Stromal cell of bone marrow (primary cell): Measurements from ENCODE around the gene IRF5.

Experiments used
- DNase-seq: peaks from one replicate; pipeline ENCODE4 v3.0.0-alpha.2; 2012; ENCODE audit warnings: low read depth

The IRF5 gene

DNA sequence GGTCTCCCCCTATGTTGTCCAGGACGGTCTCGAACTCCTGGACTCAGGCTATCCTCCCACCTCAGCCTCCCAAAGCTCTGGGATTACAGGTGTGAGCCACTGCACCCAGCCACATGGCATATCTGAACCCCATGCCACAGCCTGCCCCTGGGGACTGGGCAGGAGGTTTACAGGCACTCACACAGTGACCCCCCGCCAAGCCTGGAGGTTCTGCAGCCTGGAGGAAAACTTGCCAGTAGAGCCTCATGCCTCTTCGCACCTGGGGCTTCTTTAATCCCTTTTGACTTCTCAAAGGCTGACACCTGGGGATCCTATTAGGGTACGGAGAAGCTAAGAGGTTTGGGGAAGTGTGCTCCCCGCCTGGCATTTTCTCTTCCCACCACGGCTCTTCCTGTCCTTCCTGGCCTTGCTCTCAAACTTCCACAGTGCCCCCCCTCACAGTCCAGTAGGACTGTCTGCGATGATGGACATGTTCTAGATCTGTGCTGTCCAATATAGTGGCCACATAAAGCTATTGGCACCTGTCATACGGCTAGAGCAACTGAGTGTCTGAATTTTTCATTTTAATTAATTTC is 15.8 kb upstream of the IRF5 start:
- DNase-seq = no peak

DNA sequence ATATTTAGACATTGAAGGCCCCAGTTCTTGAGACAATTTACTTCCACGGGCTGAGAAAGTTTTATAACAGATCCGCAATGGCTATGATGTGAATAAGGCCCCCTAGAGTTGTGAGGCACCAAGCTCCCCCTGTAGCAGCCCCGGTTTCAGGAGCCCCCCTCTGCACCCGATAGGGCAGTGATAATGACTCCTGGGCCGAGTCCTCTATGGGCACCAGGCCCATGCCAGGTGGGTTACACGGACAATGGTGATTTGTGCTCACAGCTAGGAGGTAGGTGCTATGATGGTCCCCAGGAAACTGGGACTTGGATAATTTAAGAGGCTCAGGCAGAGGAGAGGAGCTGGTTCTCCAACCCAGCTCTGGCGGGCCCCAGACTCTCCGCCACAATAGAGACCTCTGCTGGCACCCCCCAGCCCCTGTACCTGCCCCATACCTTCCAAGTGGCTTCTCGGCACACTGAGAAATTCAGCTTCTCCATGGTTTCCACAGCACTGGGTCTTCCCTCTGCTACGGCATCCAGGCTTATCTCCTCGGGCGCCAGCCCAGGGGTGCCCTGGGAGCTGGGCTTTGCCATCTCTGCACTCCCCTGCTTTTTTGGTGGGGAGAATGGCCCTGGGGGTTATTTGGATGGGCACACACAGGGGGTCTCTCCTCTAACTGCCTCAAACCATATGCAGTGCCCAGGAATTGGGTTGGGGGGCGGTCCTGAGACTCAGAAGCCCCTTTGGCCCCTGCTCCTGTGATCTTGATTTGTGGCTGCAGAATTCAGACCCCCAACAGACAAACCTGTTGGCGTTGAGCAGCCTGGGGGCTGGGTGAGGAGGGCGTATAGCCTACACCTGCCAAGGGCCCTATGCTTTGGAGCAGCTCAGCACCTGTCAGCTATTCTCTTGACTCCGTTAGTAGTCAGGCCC is 15.0 kb upstream of the IRF5 start:
- DNase-seq = no peak

DNA sequence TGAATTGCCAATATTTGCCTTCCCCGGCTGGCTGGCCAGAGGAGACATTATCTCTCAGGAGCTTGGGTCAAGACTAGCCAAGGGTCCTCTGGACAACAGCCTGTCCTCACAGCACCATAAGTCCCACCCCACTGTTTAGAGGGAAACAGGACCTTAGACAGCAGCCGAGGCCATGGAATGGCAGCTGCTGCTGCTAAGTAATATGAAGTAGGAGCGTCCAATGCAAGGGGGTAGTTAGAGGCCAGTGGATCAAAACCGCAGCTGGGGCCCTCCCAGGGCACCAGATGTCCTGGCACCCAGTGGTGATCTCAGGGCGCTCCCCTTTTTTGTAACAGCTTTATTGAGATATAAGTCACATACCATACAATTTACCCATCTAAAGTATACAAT is 14.3 kb upstream of the IRF5 start:
- no peak for DNase-seq

DNA sequence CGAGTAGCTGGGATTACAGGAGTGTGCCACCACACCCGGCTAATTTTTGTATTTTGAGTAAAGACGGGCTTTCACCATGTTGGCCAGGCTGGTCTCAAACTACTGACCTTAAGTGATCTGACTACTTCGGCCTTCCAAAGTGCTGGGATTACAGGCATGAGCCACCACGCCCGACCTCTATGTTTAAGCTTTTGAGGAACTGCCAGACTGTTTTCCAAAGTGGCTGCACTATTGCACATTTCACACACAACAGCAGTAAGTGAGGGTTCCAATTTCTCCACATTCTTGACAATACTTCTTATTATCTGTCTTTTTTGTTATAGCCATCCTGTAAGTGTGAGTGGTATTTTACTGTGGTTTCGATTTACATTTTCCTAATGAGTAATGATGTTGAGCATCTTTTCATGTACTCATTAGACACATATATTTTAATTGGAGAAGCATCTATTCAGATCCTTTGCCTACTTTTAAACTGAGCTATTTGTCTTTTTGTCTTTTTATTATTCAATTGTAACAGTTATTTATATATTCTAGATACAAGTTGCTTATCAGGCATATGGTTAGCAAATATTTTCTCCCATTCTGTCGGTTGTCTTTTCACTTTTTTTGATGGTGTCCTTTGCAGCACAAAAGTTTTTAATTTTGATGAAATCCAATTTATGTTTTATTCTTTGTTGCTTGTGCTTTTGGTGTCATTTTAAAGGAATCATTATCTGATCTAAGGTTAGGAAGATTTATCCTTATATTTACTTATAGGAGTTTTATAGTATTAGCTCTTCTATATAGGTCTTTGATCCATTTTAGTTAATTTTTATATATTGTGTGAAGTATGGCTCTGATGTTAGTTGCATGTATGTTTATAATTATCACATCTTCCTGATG is 12.8 kb upstream of the IRF5 start:
- DNase-seq = no peak

DNA sequence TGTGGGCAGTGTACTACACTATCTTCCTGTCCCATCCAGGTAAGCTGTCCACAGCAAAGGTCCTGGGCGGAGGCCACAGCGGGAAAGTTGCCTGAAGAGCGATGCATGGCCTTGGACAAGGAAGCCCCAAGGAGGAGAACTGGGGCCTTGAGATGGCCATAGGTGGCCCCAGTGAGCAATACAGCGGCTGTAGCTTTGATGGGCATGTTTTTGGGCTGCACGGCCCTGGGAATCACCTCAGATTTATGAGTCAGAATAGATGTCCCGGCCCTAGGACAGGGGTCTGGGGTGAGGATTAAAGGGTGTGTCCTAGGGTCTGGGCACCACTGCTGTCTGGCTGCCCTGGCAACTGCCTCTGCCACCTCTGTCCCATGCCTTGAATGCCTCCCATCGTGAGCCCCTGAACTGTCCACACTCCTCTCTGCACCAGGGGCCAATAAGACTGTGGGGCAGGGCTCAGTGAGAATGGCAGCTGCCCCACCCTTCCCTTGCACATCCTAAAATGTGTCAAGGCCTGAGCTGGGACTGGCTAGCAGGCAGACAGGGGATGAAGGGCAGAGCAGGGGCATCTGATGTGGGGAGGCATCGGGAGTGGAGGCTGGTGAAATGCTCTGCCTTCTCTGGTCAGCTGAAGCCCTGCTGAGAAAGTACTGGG is 9.4 kb upstream of the IRF5 start:
- no peak for DNase-seq

DNA sequence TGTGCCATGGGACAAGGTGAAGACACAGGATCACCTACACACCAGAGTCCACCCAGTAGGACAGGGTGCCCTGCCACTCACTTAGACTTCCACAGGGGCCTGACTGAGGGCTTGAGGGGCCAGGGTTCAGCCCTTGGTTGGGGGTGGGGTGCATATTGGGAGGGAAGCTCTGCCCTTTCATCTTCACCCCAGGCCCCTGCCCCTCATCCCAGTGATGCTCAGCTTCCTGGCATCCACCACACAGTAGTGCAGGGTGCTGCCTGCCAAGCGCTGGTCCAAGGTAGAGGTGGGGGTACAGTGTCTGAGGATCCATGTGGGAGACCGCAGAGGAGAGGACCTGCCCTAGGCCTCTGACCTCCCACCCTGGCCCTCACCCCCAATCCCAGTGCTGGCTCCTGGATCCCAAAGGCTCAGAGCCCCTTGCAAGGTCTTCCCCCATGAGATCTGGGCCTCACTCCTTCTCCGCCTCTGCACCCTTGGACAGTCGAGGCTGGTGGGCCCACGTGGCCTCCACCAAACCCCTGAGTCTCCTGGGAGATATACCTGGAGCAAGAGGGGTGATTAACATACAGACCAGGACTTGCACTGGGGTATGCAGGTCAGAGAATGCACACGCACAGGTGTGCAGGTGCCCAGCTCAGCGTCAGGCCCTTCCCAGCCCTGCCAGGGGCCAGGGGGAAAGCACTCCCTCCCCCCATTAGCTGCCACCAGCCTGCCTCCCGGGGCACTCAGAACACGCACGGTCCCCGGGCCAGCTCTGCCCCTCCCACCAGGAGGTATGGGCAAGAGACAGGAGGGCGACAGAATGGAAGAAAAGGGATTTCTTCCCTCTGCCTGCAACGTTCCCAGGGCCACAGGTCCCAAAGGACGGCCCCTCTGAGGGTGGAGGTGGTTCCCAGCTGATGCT is 8.6 kb upstream of the IRF5 start:
- no peak for DNase-seq

DNA sequence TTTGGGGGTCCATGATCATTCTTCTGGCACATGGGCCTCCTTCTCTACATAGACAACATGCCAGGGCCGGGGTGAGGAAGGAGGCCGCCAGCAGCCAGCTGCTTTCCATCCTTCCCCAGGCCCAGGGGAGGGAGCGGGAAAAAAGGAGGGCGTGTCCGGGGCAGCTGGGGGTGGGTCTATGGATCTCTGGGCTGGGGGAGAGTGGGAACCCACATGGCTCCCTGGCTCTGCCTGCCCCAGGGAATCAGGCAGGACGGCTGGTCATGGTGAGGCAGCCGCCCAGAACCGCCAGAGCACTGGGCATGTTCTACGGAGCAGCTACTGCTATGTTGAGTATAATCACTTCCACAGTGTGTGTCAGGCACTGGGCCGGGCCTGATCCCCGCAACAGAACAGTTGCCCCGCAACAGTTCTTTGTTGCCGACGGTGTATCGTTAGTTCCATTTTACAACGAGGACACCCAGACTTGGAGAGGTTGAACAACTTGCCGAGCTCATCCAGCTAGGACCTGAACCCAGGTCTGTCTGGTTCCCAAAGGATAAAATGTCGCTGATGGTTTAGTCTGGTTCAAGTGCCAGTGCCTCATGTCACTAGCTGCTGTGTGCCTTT is 6.4 kb upstream of the IRF5 start:
- DNase-seq = no peak

DNA sequence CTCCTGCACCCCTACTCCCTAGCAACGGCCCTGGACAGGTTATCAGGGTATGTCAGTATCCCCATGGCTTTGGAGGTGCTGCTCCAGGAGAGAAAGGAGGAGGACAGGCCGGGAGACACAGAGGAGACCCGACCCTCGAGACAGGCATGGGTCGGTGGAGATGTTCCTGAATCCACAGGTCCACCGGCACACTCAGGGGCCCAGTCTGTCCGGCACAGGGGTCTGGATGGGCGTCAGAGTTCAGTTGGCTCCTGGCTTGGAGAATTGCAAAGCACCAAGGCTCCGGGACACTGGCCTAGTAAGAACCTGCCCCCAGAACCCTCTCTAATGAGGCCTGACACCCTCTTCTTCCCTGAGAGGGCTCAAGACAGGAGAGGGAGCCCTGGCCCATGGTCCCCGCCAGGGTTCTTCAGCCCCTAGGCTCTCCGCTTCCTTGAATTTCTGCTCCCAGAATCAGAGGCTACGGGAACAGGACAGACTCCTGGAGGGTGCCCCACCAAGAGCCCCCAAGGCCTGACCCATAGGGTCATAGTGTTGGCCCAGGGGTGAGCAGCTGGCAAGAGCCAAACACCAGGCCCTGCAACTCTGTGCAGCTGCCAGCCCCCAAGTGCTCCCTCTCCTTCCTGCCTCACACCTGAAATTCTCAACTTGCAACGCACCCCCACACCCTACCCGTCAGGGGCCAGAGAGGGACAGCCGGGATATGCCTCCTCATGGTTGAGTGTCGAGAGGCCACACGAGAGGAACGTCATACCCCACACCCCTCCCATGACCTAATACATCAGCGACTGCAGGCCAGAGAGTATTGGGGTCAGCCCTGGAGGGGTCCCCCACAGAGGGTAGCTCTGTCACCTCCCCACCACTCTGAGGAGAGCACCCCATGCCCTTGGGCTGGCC is 5.5 kb upstream of the IRF5 start:
- DNase-seq = no peak

DNA sequence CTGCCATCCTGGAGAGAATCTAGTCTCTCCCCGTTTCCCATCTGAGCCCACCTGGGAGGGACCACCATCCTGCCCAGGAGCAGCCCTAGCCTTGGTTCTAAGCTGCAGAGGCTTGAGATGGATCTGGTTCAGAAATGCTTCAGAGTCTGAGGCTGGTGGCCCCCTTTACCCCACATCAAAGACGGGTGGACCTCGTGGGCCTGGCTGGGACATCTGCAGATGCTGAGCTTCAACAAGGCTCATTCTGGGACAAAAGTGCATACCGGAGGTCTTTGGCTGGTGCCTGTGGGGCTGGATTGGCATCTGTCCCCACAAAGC is 4.9 kb upstream of the IRF5 start:
- no peak for DNase-seq

DNA sequence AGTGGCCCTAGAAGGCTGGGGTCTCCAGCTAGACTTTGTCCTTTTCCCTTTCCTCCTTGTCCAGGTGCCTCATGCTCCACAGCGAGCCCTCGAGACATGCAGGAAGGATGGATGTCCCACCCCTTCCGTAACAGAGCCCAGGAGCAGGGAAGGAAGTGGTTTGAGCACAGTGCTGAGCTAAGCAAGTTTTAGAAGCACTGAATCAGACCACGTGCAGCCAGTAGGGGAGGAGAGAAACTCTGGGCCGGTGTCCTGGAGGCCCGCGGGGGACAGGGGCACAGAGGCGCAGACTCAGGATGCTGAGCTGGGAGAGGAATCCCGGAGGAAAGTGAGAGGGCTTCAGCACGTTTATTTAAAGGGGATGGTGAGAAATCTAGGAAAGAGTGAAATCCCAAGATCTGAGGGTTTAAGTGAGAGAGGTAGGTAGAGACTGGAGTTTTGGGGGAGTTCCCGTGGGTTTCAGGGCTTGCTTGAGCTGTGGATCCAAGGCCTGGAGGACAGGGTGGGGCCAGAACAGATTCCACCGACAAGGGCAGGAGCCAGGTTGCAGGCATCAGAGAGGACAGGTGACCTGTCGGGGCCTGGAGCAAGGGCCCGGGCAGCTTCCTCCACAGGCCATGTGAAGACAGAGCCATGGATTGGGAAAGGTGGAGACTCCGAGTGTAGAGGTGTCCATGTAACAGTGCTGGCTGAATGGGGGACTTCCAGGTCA is 4.4 kb upstream of the IRF5 start:
- DNase-seq = peak; percentile 5

DNA sequence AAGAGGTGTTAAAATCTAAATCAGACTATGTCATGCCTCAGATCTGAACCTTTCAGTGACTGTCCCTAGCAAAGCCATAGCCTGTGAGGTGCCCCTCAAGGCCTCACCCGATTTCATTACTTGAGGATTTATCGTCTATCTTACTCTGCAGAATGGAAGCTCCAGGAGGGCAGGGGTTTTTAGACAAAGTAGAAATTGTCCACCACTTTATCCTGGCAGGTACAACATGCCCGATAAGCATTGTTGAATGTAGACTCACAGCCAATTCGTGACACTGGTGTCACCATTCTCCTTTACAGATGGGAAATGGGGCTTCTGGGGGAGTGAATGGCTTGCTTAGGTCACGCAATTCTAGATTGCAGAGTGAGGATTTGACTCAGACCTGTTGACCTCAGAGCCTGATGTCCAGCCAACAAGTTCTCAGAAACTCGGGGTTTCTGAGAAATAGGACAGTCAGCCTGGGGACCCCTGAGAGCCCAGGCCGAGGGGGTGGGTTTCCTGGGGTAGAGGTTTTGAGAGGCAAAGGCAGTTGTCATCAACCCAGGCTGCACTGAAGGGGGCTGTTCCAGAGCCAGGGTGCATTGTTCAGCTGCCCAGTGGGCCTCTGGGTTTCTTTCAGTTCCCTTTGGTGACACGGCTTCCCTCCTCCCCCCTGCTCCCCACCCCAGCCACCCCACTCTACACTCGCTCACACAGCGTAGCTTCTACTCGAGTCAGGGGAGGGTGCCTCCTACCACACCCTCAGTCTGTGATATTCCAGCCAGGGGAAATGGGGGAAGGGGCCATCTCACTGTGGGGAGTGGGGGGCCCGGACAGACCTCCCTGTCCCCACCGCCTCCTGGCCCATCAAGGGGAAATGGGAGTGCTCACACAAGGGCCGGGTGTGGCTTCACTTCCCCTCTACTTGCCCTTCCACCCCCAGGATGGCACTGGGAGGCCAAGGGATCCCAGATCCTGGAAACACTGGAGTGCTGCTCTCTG is 3.1 kb upstream of the IRF5 start:
- DNase-seq = no peak

DNA sequence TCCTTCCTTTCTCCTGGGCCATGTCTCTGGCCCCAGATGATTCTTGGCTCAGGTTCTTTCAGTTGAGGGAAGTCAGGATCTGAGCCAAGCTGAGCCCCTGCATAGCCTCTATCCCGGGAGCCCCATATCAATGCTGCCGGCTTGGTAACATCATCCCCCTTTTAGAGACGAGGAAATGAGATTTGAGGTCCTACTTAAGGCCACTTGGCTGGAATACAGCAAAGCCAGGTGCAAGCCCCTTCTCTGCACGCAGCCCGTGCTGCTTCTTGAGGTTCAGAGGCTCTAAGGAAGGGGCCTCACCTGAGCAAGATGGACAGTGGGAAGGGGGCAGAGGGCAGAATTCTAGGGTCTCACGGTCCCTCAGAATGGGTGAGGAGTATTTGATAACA is 2.4 kb upstream of the IRF5 start:
- no peak for DNase-seq

DNA sequence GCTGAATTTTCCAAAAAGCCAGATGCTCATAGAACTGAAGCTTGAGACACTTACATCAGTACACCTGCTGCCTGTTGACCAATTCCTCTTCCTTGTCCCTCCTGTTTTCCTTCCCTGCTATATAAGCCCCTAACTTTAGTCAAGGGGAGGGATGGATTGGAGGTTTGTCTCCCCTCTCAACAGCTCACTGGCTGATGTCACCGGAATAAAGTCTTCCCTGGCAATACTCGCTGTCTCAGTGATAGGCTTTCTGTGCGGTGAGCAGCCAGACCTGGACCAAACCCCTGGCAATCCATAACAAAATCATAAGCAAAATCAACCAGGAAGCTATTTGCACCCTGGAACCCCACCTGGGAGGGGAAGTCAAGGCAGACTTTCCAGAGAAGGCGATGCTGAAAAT is 929 bp upstream of the IRF5 start:
- no peak for DNase-seq

DNA sequence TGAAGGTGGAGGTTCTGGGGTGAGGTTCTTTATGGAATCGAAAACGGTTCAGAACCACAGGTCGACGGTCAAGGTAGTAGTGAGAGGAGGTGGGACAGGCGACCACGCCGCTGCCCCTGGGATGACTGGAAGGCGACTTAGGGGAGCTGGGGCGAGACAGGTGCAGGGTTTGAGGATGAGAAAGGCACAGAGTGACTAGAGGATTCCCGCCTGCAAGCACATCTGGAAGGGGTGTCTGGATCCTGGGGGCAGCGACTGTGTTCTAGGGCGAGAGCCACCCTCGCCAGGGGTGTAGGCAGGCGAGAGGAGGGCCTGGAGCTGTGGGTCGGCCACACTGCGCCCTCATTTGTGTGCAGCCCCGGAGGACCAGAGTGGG is 468 bp upstream of the IRF5 start:
- DNase-seq = no peak

DNA sequence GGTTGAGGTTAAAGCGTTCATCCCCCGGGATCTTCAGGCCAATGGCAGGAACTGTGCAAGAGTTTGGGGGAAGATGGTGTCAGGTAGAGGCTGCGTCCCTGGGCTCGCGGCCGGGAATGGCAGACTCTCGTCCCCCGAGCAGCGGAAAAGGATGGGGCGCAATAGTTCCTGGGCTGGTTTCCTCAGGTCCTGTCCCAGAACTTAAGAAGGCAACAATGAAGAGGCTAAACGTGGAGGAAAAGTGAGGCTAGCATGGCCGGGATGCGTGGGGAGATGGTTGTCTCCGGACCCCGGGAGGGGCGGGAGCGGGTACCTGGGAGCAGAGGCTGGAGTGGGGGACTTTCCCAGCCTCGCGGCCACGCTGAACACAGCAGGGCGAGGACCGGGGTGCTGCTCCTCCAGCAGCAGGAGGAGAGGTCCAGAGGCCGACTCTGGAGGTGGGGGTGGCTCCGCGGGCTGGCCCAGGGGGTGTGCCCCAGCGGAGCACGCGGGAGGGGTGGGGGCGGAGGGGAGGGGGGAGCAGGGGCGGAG is 882 bp downstream of the IRF5 start:
- no peak for DNase-seq

DNA sequence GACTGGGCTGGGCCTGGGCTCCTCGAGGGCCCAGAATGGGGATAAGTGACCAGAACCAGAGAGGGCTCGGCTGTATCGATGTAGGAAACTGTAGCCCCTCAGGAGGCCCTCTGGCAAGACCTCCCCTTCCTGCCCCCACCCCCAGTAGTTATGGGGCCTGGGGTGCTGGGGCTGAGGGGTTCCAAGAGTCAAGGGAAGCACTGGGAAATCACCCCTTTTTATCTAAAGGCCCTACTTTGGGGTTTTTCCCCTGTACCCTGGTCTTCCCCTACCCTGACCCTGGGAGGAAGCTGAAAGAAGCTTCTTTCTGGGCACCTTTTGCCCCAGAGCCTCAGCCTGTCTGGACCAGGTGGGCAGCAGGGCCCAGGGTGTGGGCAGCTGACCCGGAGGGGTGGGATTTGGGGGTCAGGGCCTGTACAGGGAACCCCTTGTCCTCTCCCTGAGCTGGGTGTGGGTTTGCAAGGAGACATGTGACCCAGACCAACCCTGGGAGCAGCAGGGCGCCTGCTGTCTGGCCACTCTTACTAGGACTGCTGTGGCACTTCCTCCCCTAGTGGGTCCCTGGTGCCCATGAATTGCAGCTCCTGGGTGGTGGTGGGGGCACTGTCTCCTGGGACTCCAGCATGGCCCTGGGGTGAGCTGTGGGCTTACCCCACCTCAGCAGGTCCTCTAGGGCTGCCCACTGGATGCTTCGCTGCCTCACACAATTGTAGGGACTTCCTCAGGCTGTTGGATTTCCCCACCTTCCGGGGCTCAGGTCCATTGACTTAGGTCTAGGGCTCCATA is 1.5 kb downstream of the IRF5 start:
- DNase-seq = no peak

DNA sequence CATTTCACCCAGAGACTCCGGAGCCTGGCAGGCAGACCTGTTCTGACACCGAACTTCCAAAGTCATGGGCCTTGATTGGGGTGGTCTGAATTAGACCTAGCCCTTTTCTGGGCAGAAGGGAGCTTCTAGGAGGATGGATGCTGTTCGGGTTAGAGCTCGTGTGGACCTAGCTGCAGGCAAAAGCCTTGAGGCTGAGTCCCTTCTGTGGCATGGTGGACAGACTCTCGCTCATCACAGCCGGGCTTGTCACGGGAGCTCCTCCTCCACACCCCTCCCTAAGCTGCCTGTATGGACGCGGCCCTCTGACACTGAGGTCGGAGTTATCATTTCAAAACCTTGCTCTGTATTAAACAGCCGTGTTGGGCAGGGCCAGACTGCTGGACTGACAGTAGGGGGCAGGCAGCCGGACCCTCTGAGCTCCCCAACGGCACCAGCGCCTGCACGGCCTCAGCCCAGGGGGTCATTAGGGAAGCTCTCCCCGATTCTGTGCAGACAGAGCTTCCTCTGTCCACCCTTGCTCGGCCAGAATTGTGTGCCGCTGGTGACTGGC is 2.2 kb downstream of the IRF5 start:
- DNase-seq = no peak
